Spleen (tissue), 11 donors: Measurements from ENCODE around the gene HOXB4. TPM values are rescaled to one million over a fixed set of nuclear protein-coding genes. Genes with fewer than 3 reads are reported as not detected.

Experiments used
- DNase-seq: peaks from one replicate; pipeline ENCODE4 v3.0.0-alpha.2; 2020
- H3K27ac ChIP-seq, 8 donors: fragments of 200-600 bp; sonication (generic) in 7 of 8; 1 replicate in 4 of 8; 2 replicates in 4 of 8; pipeline versions ENCODE4 v1.5.0 to v1.8.0; 2016 to 2021; ENCODE audit warnings: inconsistent platforms in 4 of 8, mild to moderate bottlenecking in 4 of 8, moderate library complexity in 1 of 8
- H3K27me3 ChIP-seq, 7 donors: fragments of 200-600 bp; sonication (generic) in 6 of 7; replicated peaks in 1 of 7; 1 replicate in 4 of 7; 2 replicates in 3 of 7; pipeline versions ENCODE4 v1.5.0 to v1.8.0; 2016 to 2021; ENCODE audit warnings: inconsistent platforms in 3 of 7, mild to moderate bottlenecking in 1 of 7
- H3K36me3 ChIP-seq, 6 donors: fragments of 200-600 bp; sonication (generic) in 5 of 6; 1 replicate in 4 of 6; 2 replicates in 2 of 6; pipeline versions ENCODE4 v1.5.0 to v1.8.0; 2016 to 2021; ENCODE audit warnings: inconsistent platforms in 2 of 6
- H3K4me1 ChIP-seq, 6 donors: fragments of 200-600 bp; sonication (generic) in 5 of 6; 1 replicate in 3 of 6; 2 replicates in 3 of 6; pipeline versions ENCODE4 v1.5.0 to v1.8.0; 2016 to 2021; ENCODE audit warnings: inconsistent platforms in 3 of 6
- H3K4me3 ChIP-seq, 8 donors: fragments of 200-600 bp; sonication (generic) in 7 of 8; 1 replicate in 4 of 8; 2 replicates in 4 of 8; pipeline versions ENCODE4 v1.5.0 to v1.8.0; 2016 to 2021; ENCODE audit warnings: inconsistent platforms in 4 of 8, mild to moderate bottlenecking in 4 of 8, moderate library complexity in 2 of 8
- H3K9me3 ChIP-seq, 8 donors: fragments of 200-600 bp; sonication (generic) in 7 of 8; 1 replicate in 4 of 8; 2 replicates in 4 of 8; pipeline versions ENCODE4 v1.5.0 to v1.8.0; 2016 to 2021; ENCODE audit warnings: inconsistent platforms in 4 of 8
- POLR2A ChIP-seq, 3 donors: fragments of 450-650 bp; IDR thresholded peaks; one replicate each; pipeline ENCODE4 v1.5.1; 2017; ENCODE audit warnings: antibody characterized with exemption in 3 of 3, mild to moderate bottlenecking in 1 of 3
- POLR2AphosphoS5 ChIP-seq, 3 donors: sonication (generic); formaldehyde crosslinking; IDR thresholded peaks; one replicate each; pipeline ENCODE4 v1.5.1; 2017; ENCODE audit warnings: antibody characterized with exemption in 3 of 3
- WGBS, 5 donors: extraction: QIAGEN DNeasy Blood & Tissue Kit in 3 of 5; methylation state at CpG; one replicate each; pipeline versions ENCODE4 v1.1.5 to v1.1.7; 2013 to 2018; 5-methylcytosine and 5-hydroxymethylcytosine counted together
- intact Hi-C: fragments of 100-400 bp; cut with DNase I; formaldehyde crosslinking; loops from one replicate; pipeline ENCODE4 v1.15.0; 2023; ENCODE audit warnings: low total_unique reads
- polyA plus RNA-seq, 3 donors: library from polyadenylated mRNA; stranded (reverse); fragments of 200-250 nt; gene quantifications; one replicate each; pipeline ENCODE4 v1.2.1, GENCODE V29; 2013
- total RNA-seq, 7 donors: library from RNA; depleted of rRNA in 3 of 7; stranded (reverse); fragments of >200 nt in 3 of 7; fragmentation: NEBNext Ultra II Directional in 4 of 7; extraction: Animal tissue kit (Norgen Biotek cat#: 25700) in 4 of 7; gene quantifications; one replicate each; pipeline versions ENCODE4 v1.1.0 to v1.2.1, GENCODE V29; 2016 to 2021
- TF ChIP-seq, protein P1 (sequence below), 11 experiments: fragments of 200-600 bp in 7 of 11; fragments of 450-650 bp in 4 of 11; sonication (generic) in 4 of 11; IDR thresholded peaks in 8 of 11; conservative IDR thresholded peaks in 3 of 11; 1 replicate in 7 of 11; 2 replicates in 4 of 11; pipeline versions ENCODE4 v1.4.0 to v1.8.0; 2016 to 2021; ENCODE audit warnings: antibody characterized with exemption in 11 of 11, inconsistent platforms in 4 of 11, mild to moderate bottlenecking in 1 of 11
- donor health status: healthy with polysubstance abuse.
- donor health status: DM: no; HTN: no; CAD: no; lungs with moderate emphysema.
- donor health status: DM: no; HTN: no; CAD: no.
- donor health status: Bipolar disorder and iron deficiency.
- donor health status: healthy.
- donor health status: DM: no; HTN: no; CAD: no.
- donor health status: DM: yes; HTN: yes; CAD: no.

Gene HOXB4
- total and polyA plus RNA-seq, 10 donors, result 1.9 to 6.4 (median 2.7) TPM

DNA sequence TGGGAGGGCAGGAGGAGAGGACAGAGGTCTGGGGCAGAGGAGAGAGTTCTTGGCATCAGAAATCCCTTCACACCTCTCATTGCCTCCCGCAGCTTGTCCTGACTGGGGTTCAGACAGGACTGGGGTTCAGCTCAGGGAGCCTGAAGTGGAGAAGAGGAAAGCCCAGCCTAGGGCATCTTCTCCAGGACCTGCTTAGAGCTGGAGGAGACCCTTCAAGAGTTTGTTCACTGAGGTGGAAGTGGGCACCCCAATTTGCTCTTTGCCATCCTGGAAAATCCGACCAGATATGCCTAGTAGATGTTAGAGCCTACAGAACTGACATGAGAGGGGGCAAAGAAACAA is 9.9 kb upstream of the HOXB4 start:
- Histone ChIP-seq H3K36me3 (no peaks in the 10 kb centered on the region), H3K4me1 (peaks cover 13 to 86% (median 44%) of the 10 kb centered on the region in 6 donors), H3K4me3 (peak overlapping the region in 1 of 8 donors; percentile 81), H3K9me3 (no peaks in the 10 kb centered on the region), H3K27ac (peak overlapping the region in 7 of 8 donors; percentile 39 to 85 (median 81)), H3K27me3 (peaks cover 0 to 100% (median 70%) of the 10 kb centered on the region in 7 donors)
- DNase-seq, result no peak
- intact Hi-C loops, result no loop called here
- TF ChIP-seq POLR2A (IDR thresholded peaks at IDR 0.05), result no peak
- TF ChIP-seq, protein P1, sequence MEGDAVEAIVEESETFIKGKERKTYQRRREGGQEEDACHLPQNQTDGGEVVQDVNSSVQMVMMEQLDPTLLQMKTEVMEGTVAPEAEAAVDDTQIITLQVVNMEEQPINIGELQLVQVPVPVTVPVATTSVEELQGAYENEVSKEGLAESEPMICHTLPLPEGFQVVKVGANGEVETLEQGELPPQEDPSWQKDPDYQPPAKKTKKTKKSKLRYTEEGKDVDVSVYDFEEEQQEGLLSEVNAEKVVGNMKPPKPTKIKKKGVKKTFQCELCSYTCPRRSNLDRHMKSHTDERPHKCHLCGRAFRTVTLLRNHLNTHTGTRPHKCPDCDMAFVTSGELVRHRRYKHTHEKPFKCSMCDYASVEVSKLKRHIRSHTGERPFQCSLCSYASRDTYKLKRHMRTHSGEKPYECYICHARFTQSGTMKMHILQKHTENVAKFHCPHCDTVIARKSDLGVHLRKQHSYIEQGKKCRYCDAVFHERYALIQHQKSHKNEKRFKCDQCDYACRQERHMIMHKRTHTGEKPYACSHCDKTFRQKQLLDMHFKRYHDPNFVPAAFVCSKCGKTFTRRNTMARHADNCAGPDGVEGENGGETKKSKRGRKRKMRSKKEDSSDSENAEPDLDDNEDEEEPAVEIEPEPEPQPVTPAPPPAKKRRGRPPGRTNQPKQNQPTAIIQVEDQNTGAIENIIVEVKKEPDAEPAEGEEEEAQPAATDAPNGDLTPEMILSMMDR (IDR thresholded peaks at IDR 0.05 in 8 of 11, conservative IDR thresholded peaks at IDR 0.05 in 3 of 11), result no peak
- TF ChIP-seq POLR2AphosphoS5 (IDR thresholded peaks at IDR 0.05), result no peak
- 27 to 65% (median 48%) methylated on average over 2 of the region's 2 CpGs for WGBS, 5 donors

DNA sequence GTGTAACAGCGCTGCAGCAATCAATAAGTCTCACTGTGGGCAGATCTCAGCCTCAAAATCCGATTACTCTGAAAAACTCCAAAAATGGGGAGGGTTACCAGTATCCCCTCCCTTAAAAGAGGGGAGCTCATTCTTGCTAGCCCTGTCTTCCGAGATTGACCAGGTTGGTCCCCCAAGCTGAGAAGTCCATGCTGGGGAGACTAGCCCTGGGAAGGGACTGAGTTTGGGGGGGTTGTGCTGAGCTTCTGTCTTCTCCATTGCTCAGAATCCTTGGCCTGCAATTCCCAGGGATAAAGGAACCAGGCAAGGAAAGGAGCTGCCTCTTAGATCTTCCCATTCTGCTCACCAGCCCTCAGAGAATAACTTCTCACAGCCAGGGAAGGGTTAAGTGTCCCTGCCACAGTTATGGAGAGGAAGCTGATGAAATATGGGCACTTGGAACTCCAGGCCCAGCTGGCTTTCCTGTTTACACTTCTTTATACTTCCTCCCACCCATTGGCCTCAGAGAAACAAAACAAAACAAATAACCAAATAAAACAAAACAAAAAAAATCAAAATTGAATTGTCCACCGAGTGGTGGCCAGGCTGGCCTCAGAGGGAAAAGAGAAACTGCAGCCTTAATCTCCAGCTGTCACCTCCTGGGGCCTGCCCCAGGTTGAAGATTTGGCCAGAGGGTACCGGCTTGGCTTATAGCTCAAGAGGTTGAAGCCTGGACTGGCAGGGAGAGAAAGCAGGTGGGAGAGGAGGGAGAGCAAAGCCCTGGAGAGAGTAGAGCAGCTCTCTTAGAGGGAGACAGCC is 9.3 kb upstream of the HOXB4 start:
- H3K36me3 ChIP-seq, result no peaks in the 10 kb centered on the region
- no peaks in the 10 kb centered on the region for H3K9me3 ChIP-seq
- intact Hi-C loops, result no loop called here
- peaks cover 0 to 100% (median 70%) of the 10 kb centered on the region in 7 donors for H3K27me3 ChIP-seq
- H3K4me1 ChIP-seq, result peaks cover 15 to 86% (median 44%) of the 10 kb centered on the region in 6 donors
- DNase-seq, result no peak
- peak overlapping the region; percentile 2 to 85 (median 78) for H3K27ac ChIP-seq
- H3K4me3 ChIP-seq, result peak overlapping the region in 2 of 8 donors; percentile 9 to 81
- WGBS, 5 donors, result 29 to 59% (median 34%) methylated on average over 5 of the region's 5 CpGs
- TF ChIP-seq, protein P1 (IDR thresholded peaks at IDR 0.05 in 8 of 11, conservative IDR thresholded peaks at IDR 0.05 in 3 of 11), result no peak
- TF ChIP-seq POLR2A (IDR thresholded peaks at IDR 0.05) (no peak), POLR2AphosphoS5 (IDR thresholded peaks at IDR 0.05) (no peak)

DNA sequence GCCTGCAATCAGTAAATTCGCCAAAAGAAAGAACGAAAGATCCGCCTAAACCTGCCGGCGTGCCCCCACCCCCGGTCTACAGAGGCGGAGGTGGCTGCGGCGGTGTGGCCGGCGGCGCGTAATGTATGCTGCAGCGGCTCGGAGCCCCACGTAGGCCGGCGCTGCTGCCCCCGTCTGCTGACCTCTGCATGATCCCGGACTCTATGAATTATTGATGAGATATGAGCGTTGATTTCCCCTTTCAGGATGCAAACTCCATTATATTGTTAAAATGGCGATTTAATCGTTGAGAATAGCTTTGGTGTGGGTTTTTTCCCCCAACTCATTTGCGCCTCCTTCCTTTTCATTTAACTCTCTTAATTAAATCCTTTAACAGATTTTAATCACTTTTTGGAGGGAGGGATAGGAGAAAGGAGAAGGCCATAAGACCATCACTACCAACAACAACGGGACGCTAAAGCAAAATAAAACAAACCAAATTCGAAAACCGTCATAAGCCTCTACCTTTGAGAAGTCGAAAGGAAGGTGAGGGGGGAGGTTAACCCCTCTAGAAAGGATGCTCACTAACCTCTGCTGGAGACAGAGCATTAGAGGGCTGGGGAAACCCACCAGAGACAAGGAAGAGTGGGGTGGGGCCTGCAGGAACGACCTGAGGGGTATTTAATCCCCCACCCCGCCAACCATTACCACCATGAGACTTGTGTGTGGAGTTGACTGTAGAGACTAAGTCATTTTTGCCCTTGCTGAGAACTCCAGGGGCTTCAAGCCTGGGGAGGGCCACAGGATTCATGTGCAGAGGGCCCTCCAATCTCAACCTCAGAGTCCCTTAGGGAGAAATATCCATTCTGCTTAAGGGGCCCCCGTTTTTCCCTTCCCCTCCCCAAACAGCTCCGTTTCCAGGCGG is 8.5 kb upstream of the HOXB4 start:
- peak overlapping the region; percentile 35 to 81 (median 54) for H3K4me3 ChIP-seq
- peaks cover 15 to 86% (median 47%) of the 10 kb centered on the region in 6 donors for H3K4me1 ChIP-seq

More for the DNA sequence above, 8.5 kb upstream of the HOXB4 start:
- intact Hi-C loops, result no loop called here
- Histone ChIP-seq H3K36me3 (no peaks in the 10 kb centered on the region), H3K27me3 (peaks cover 2 to 100% (median 70%) of the 10 kb centered on the region in 7 donors), H3K9me3 (no peaks in the 10 kb centered on the region), H3K27ac (peak overlapping the region; percentile 35 to 85 (median 82))
- DNase-seq, result no peak
- TF ChIP-seq, protein P1 (IDR thresholded peaks at IDR 0.05 in 8 of 11, conservative IDR thresholded peaks at IDR 0.05 in 3 of 11), result no peak
- no peak for TF ChIP-seq POLR2AphosphoS5 (IDR thresholded peaks at IDR 0.05)
- TF ChIP-seq POLR2A (IDR thresholded peaks at IDR 0.05), result no peak
- WGBS, 5 donors, result 11 to 19% (median 12%) methylated on average over 34 of the region's 34 CpGs
